ENCODE measurements around the gene RRP12. TPM values are rescaled to one million over a fixed set of nuclear protein-coding genes. Genes with fewer than 3 reads are reported as not detected.

The RRP12 gene, protein sequence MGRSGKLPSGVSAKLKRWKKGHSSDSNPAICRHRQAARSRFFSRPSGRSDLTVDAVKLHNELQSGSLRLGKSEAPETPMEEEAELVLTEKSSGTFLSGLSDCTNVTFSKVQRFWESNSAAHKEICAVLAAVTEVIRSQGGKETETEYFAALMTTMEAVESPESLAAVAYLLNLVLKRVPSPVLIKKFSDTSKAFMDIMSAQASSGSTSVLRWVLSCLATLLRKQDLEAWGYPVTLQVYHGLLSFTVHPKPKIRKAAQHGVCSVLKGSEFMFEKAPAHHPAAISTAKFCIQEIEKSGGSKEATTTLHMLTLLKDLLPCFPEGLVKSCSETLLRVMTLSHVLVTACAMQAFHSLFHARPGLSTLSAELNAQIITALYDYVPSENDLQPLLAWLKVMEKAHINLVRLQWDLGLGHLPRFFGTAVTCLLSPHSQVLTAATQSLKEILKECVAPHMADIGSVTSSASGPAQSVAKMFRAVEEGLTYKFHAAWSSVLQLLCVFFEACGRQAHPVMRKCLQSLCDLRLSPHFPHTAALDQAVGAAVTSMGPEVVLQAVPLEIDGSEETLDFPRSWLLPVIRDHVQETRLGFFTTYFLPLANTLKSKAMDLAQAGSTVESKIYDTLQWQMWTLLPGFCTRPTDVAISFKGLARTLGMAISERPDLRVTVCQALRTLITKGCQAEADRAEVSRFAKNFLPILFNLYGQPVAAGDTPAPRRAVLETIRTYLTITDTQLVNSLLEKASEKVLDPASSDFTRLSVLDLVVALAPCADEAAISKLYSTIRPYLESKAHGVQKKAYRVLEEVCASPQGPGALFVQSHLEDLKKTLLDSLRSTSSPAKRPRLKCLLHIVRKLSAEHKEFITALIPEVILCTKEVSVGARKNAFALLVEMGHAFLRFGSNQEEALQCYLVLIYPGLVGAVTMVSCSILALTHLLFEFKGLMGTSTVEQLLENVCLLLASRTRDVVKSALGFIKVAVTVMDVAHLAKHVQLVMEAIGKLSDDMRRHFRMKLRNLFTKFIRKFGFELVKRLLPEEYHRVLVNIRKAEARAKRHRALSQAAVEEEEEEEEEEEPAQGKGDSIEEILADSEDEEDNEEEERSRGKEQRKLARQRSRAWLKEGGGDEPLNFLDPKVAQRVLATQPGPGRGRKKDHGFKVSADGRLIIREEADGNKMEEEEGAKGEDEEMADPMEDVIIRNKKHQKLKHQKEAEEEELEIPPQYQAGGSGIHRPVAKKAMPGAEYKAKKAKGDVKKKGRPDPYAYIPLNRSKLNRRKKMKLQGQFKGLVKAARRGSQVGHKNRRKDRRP (N-terminal part only)
- 10.3 TPM for polyA plus RNA-seq (2013, experiment 1 of 2)
- polyA plus RNA-seq (2013, experiment 2 of 2) = 9.5 TPM

DNA sequence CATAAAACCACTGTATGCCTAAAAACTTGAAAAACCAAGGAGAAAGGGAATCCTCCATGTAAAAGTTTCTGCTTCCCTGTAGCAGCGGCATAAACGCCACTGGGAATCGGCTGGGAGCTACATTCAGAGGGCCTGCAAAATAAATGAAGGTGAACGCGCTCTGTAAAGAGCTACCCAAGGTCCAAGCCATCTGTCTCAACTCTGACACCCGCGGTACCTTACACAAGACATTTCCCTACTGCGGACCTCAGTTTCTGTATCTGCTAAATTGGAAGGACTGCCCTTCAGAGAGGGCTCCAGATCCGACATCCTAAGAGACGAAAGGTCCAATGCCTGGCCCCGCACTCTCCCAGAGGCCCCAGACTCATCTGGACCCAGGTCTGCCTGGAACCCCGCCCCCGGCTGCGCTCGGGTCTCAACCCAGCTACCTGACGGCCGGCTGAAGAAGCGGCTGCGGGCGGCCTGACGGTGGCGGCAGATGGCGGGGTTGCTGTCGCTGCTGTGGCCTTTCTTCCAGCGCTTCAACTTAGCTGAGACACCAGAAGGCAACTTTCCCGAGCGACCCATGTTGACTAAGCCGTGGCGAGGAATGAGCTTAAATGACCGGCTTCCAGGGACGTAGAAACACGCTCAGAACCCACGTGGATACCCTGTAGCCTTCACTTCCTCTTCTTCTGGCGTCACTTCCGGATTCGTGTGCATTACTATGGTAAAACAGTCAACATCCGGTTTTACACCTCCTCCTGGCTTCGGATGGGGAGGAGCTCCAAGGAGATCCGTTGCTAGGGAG, at the start of gene RRP12:
Gene RRP12 (minus strand): TSS at position 676 of the 790 bp plus-strand sequence. CDS start 109 bp downstream, at position 567.
- peak within 1 kb of the TSS; percentile 63 for H2AK5ac ChIP-seq (ENCODE audit: low read depth, low read length)

DNA sequence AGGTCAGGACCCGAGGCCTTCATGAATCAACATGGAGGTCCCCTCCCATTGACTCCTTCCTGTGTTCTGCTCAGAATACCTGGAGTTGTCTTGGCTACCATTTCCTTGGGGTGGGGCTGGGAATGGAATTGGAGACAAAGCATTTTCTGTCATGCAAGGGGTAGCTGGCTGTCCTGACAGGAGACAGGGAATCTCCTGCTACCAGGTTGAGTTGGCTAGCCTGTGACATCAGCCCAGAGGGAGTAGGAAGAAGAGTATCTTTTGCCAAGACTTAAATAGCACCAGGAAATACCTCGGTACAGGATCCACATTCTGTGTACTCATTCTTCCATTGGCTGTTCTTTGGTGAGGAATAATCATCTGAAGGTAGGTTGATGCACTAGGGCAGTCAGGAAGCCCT, 49.7 kb upstream of the RRP12 start:
- Histone ChIP-seq H3K27me3 (ENCODE audit: control insufficient read depth in 3 of 3, insufficient read depth in 3 of 3, low read depth in 1 of 3, low read length in 3 of 3) (no peaks in the 10 kb centered on the region), H3K18ac (ENCODE audit: low read length) (no peak overlapping the region), H3K9me3 (replicated peaks in 1 of 2; ENCODE audit: control insufficient read depth in 2 of 2, insufficient read depth in 1 of 2, low read depth in 1 of 2, low read length in 2 of 2) (no peaks in the 10 kb centered on the region), H2BK15ac (ENCODE audit: low read length) (no peak overlapping the region), H3K79me1 (ENCODE audit: low read depth, low read length) (peaks cover 11% of the 10 kb centered on the region), H4K91ac (ENCODE audit: low read depth, low read length, poor library complexity) (no peak overlapping the region), H2BK12ac (ENCODE audit: low read length) (no peak overlapping the region), H3K4ac (ENCODE audit: low read length) (no peak overlapping the region), H4K8ac (ENCODE audit: low read depth, low read length) (no peak overlapping the region), H2AFZ (ENCODE audit: low read length) (no peak overlapping the region), H3K27ac (replicated peaks; ENCODE audit: low read length) (no peak overlapping the region), H3K4me2 (ENCODE audit: insufficient read depth, low read length, poor library complexity, severe bottlenecking) (no peak overlapping the region), H3K14ac (ENCODE audit: low read length) (no peak overlapping the region), H3K36me3 (replicated peaks in 1 of 2; ENCODE audit: control insufficient read depth in 2 of 2, insufficient read depth in 2 of 2, low read length in 2 of 2) (peaks cover 26 to 64% of the 10 kb centered on the region in 2 donors), H2BK120ac (ENCODE audit: low read depth, low read length) (no peak overlapping the region), H3K4me1 (ENCODE audit: control insufficient read depth in 2 of 2, insufficient read depth in 1 of 2, low read depth in 1 of 2, low read length in 2 of 2) (peaks cover 10 to 13% of the 10 kb centered on the region in 2 donors), H3K9ac (ENCODE audit: low read depth, low read length, poor library complexity) (no peak overlapping the region), H2BK5ac (ENCODE audit: low read length) (no peak overlapping the region), H3K4me3 (ENCODE audit: low read length in 2 of 2) (no peak overlapping the region), H3K23ac (ENCODE audit: low read depth, low read length, poor library complexity) (no peak overlapping the region), H2AK5ac (ENCODE audit: low read depth, low read length) (no peak overlapping the region)
- no peak for DNase-seq (ENCODE audit: low spot score)
- no CpG with 5 or more reads among the region's 2 CpGs for WGBS, 2 donors (ENCODE audit: extremely low coverage in 2 of 2, insufficient read length in 2 of 2, insufficient replicate concordance in 1 of 2)

More for the DNA sequence above, at the start of gene RRP12:
- peak within 1 kb of the TSS; percentile 90 for H3K4me2 ChIP-seq (ENCODE audit: insufficient read depth, low read length, poor library complexity, severe bottlenecking)
- H3K4me3 ChIP-seq (ENCODE audit: low read length in 2 of 2) = peak within 1 kb of the TSS; percentile 62 to 91
- H3K79me1 ChIP-seq (ENCODE audit: low read depth, low read length) = no peaks in the 10 kb centered on the region
- H3K9me3 ChIP-seq (replicated peaks in 1 of 2; ENCODE audit: control insufficient read depth in 2 of 2, insufficient read depth in 1 of 2, low read depth in 1 of 2, low read length in 2 of 2) = no peaks in the 10 kb centered on the region
- no peak within 1 kb of the TSS for H4K91ac ChIP-seq (ENCODE audit: low read depth, low read length, poor library complexity)
- H2BK12ac ChIP-seq (ENCODE audit: low read length) = no peak within 1 kb of the TSS
- H2BK15ac ChIP-seq (ENCODE audit: low read length) = no peak within 1 kb of the TSS
- H2BK120ac ChIP-seq (ENCODE audit: low read depth, low read length) = no peak within 1 kb of the TSS
- peak within 1 kb of the TSS; percentile 87 for H2AFZ ChIP-seq (ENCODE audit: low read length)
- H4K8ac ChIP-seq (ENCODE audit: low read depth, low read length) = peak within 1 kb of the TSS; percentile 65
- DNase-seq (ENCODE audit: low spot score) = peak; percentile 83
- H2BK5ac ChIP-seq (ENCODE audit: low read length) = no peak within 1 kb of the TSS
- peaks cover 4 to 7% of the 10 kb centered on the region in 2 donors for H3K4me1 ChIP-seq (ENCODE audit: control insufficient read depth in 2 of 2, insufficient read depth in 1 of 2, low read depth in 1 of 2, low read length in 2 of 2)
- no CpG with 5 or more reads among the region's 39 CpGs for WGBS, 2 donors (ENCODE audit: extremely low coverage in 2 of 2, insufficient read length in 2 of 2, insufficient replicate concordance in 1 of 2)
- no peak within 1 kb of the TSS for H3K4ac ChIP-seq (ENCODE audit: low read length)
- H3K23ac ChIP-seq (ENCODE audit: low read depth, low read length, poor library complexity) = peak within 1 kb of the TSS; percentile 35
- H3K9ac ChIP-seq (ENCODE audit: low read depth, low read length, poor library complexity) = peak within 1 kb of the TSS; percentile 22
- no peaks in the 10 kb centered on the region for H3K27me3 ChIP-seq (ENCODE audit: control insufficient read depth in 3 of 3, insufficient read depth in 3 of 3, low read depth in 1 of 3, low read length in 3 of 3)
- H3K14ac ChIP-seq (ENCODE audit: low read length) = peak within 1 kb of the TSS; percentile 13
- H3K18ac ChIP-seq (ENCODE audit: low read length) = peak within 1 kb of the TSS; percentile 76
- peaks cover 8 to 18% of the 10 kb centered on the region in 2 donors for H3K36me3 ChIP-seq (replicated peaks in 1 of 2; ENCODE audit: control insufficient read depth in 2 of 2, insufficient read depth in 2 of 2, low read length in 2 of 2)
- no peak within 1 kb of the TSS for H3K27ac ChIP-seq (replicated peaks; ENCODE audit: low read length)

DNA sequence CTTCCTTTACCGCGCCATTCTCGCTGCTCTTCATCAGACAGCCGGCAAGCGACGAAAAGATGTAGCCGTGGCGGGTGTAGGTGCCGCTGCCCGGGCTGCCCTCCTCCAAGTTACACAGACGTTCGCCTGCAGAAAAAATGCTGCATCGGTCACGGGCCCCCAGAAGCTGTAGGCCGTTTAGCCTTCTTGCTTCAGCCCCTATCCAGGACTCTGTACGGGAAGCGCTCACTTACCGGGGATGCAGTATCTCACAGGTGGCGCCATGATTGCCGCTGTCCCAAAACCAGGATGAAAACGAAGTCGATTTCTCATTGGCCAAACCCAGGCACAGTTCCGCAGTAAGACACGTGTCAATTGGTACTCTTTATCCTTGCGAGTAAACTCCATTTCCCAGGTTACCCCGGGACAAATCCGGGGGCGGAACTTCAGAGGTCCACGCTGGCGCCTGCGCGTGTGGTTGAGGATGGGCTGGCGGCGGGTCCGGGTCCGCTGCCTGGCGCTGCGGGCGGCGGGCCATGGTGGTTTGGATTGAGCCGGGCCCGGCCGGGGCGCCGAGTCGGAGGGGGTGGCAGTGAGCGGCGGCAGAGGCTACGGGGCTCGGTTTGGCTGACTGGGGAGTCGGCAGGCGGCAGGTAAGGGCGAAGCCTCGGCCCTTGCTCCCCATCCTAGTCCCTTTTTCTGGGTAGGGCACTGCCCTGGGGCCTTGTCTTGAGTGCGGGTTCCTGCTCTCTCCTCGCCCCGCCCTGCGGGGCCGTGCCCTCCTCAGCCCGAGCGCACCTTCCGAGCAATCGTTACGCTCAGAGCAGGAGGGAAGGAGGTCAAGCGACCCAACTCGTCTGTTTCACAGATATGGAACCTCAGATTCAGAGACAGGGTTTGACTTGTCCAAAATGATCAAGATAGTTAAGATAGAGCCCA, 44.8 kb upstream of the RRP12 start, which contains the start of the genes EXOSC1 and ZDHHC16:
Gene EXOSC1 (minus strand): TSS at position 285 of the 918 bp plus-strand sequence. CDS start 21 bp downstream, at position 264.
Gene ZDHHC16 (plus strand): TSS at position 454 of the 918 bp plus-strand sequence. CDS start 5,501 bp downstream, outside the sequence.
- H3K9ac ChIP-seq (ENCODE audit: low read depth, low read length, poor library complexity) = peak within 1 kb of the TSS; percentile 93

More for the DNA sequence above, 44.8 kb upstream of the RRP12 start, which contains the start of the genes EXOSC1 and ZDHHC16:
- Histone ChIP-seq H2AFZ (ENCODE audit: low read length) (peak within 1 kb of the TSS; percentile 95), H2BK5ac (ENCODE audit: low read length) (peak within 1 kb of the TSS; percentile 90), H3K4me3 (ENCODE audit: low read length in 2 of 2) (peak within 1 kb of the TSS; percentile 80 to 95), H3K36me3 (replicated peaks in 1 of 2; ENCODE audit: control insufficient read depth in 2 of 2, insufficient read depth in 2 of 2, low read length in 2 of 2) (peaks cover 5 to 38% of the 10 kb centered on the region in 2 donors), H3K79me1 (ENCODE audit: low read depth, low read length) (peaks cover 7% of the 10 kb centered on the region), H3K27ac (replicated peaks; ENCODE audit: low read length) (peak within 1 kb of the TSS; percentile 25), H3K14ac (ENCODE audit: low read length) (no peak within 1 kb of the TSS), H3K23ac (ENCODE audit: low read depth, low read length, poor library complexity) (peak within 1 kb of the TSS; percentile 86), H2BK12ac (ENCODE audit: low read length) (no peak within 1 kb of the TSS), H3K9me3 (replicated peaks in 1 of 2; ENCODE audit: control insufficient read depth in 2 of 2, insufficient read depth in 1 of 2, low read depth in 1 of 2, low read length in 2 of 2) (no peaks in the 10 kb centered on the region), H2BK120ac (ENCODE audit: low read depth, low read length) (no peak within 1 kb of the TSS), H3K27me3 (ENCODE audit: control insufficient read depth in 3 of 3, insufficient read depth in 3 of 3, low read depth in 1 of 3, low read length in 3 of 3) (no peaks in the 10 kb centered on the region), H2BK15ac (ENCODE audit: low read length) (no peak within 1 kb of the TSS), H3K4ac (ENCODE audit: low read length) (no peak within 1 kb of the TSS), H3K4me2 (ENCODE audit: insufficient read depth, low read length, poor library complexity, severe bottlenecking) (peak within 1 kb of the TSS; percentile 75), H4K91ac (ENCODE audit: low read depth, low read length, poor library complexity) (no peak within 1 kb of the TSS), H3K18ac (ENCODE audit: low read length) (peak within 1 kb of the TSS; percentile 96), H3K4me1 (ENCODE audit: control insufficient read depth in 2 of 2, insufficient read depth in 1 of 2, low read depth in 1 of 2, low read length in 2 of 2) (peaks cover 10 to 14% of the 10 kb centered on the region in 2 donors), H4K8ac (ENCODE audit: low read depth, low read length) (no peak within 1 kb of the TSS), H2AK5ac (ENCODE audit: low read depth, low read length) (peak within 1 kb of the TSS; percentile 86)
- no CpG with 5 or more reads among the region's 66 CpGs for WGBS, 2 donors (ENCODE audit: extremely low coverage in 2 of 2, insufficient read length in 2 of 2, insufficient replicate concordance in 1 of 2)
- peak; percentile 93 for DNase-seq (ENCODE audit: low spot score)
